Left ventricle myocardium superior (tissue), 1 donor: Measurements from ENCODE around the gene SYDE1. TPM values are rescaled to one million over a fixed set of nuclear protein-coding genes. Genes with fewer than 3 reads are reported as not detected.
A peak's percentile ranks its signal among the peaks of the same experiment; 100 is the strongest.
"Not testable (repeated sequence)": the region's sequence is repeated elsewhere in the genome, so short reads cannot be mapped to it uniquely, and the experiment has no call there.

Experiments used
- ATAC-seq: fragments of 200-7000 bp; cut with Tn5 transposase; one replicate; pipeline ENCODE4 v1.9.1; 2020; ENCODE audit warnings: mild to moderate bottlenecking, moderate library complexity
- DNase-seq: peaks from one replicate; pipeline ENCODE4 v3.0.0-alpha.2; 2020
- intact Hi-C: fragments of 100-400 bp; cut with micrococcal nuclease; formaldehyde crosslinking; loops from one replicate; pipeline ENCODE4 v1.11.0; 2022
- long read RNA-seq: library from polyadenylated mRNA; unstranded; transcript quantifications from one replicate; pipeline ENCODE4 v2.0.0, GENCODE V29; 2021
- total RNA-seq: library from RNA; stranded (reverse); fragmentation: NEBNext Ultra II Directional; extraction: Animal tissue kit (Norgen Biotek cat#: 25700); gene quantifications from one replicate; pipeline ENCODE4 v1.2.1, GENCODE V29; 2021
- donor health status: DM: no; HTN: yes; CAD: no; lungs with severe emphysema.

Gene SYDE1, protein sequence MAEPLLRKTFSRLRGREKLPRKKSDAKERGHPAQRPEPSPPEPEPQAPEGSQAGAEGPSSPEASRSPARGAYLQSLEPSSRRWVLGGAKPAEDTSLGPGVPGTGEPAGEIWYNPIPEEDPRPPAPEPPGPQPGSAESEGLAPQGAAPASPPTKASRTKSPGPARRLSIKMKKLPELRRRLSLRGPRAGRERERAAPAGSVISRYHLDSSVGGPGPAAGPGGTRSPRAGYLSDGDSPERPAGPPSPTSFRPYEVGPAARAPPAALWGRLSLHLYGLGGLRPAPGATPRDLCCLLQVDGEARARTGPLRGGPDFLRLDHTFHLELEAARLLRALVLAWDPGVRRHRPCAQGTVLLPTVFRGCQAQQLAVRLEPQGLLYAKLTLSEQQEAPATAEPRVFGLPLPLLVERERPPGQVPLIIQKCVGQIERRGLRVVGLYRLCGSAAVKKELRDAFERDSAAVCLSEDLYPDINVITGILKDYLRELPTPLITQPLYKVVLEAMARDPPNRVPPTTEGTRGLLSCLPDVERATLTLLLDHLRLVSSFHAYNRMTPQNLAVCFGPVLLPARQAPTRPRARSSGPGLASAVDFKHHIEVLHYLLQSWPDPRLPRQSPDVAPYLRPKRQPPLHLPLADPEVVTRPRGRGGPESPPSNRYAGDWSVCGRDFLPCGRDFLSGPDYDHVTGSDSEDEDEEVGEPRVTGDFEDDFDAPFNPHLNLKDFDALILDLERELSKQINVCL
- total RNA-seq: 15.1 TPM
- long read RNA-seq, partial matches to known transcripts: 8 of 11 reads
- long read RNA-seq, other reads (novel, unspliced or antisense): 1 of 11 reads

- ATAC-seq: peak; percentile 81
- intact Hi-C loops: no loop called here
Measured at GRCh38 chr19:15107061-15108010, at the start of gene SYDE1. Gene SYDE1 (plus strand): TSS chr19:15107401. CDS start chr19:15107434, 33 bp downstream.

DNA sequence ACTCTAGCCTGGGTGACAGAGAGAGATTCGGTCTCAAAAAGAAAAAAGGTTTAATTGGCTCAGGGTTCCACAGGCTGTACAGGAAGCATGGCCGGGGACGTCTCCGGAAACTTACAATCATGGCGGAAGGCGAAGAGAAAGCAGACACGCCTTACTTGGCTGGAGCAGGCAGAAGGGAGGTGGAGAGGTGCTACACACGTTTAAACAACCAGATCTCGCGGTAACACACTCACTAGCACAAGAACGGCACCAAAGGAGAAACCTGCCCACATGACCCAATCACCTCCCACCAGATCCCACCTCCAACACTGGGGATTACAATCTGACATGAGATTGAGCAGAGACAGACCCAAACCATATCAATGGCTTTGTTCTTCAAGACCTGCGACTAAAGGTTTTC is 45.2 kb upstream of the SYDE1 start:
- ATAC-seq (no peak), DNase-seq (no peak)
- intact Hi-C loops: no loop called here

More at GRCh38 chr19:15107061-15108010, at the start of gene SYDE1:
- DNase-seq: peak; percentile 72

DNA sequence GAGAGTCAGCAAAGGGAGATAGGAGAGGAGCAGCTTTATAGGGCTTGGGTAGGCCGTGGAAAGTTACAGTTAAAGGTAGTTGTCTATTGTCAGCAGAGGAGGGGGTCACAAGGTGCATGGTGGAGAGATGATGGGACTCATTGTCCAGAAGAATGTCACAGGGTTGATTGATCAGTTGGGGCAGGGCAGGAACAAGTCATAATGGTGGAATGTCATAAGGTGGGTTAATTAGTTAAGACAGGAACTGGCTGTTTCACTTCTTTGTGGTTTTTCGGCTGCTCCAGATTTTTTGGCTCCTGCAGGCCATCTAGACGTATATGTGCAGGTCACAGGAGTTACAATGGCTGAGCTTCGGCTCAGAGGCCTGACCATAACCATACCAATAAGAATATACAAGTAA is 36.8 kb upstream of the SYDE1 start:
- intact Hi-C loops, ATAC-seq, DNase-seq: not testable (repeated sequence)

DNA sequence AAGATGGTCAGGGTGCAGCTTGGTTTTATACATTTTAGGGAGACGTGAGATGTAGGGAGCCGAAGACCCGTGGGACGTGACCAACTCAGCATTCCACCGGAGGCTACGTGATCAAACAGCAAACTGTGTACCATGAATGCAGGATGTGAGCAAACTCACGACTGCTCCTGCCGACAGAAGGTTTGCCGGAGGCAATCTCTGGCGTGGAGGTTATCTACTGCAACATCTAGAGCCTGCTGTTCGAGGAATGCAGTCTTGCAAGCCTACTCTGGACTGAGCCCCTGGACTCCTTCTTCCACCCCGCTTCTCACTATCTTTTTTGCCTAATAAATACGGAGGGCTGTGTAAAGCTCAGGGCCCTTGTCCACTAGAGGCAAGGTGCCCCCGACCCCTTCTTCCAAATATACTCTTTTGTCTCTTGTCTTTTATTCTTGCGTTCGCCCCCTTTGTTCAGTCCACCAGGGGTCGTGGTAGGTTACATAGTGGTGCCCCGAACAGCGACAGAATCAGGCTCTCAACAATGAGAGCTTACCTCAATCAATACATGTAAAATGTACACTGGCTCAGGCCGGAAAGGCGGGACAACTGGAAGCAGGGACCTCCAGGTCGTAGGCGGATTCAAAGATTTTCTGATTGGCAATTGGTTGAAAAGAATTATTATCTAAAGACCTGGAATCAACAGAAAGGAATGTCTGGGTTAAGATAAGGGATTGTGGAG is 34.1 kb upstream of the SYDE1 start:
- ATAC-seq (no peak), DNase-seq (no peak)
- intact Hi-C loops: no loop called here

DNA sequence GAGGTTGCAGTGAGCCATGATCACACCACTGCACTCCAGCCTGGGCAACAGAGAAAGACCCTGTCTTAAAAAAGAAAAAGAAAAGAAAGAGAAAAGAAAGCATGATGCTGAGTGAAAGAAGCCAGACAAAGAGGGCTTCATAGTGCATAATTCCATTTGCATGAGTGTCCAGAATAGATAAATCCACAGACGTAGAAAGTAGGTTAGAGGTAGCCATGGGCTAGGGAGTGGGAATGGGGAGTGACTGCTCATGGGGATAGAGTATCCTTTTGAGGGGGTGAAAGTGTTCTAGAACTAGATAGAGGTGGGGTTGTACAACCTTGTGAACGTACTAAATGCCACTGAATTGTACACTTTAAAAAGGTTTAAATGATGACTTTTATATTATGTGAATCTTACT is 32.8 kb upstream of the SYDE1 start:
- intact Hi-C loops: no loop called here
- no peak for DNase-seq
- ATAC-seq: no peak

GRCh38 chr19:15075806-15076205 is 31.4 kb upstream of the SYDE1 start:
- intact Hi-C loops: no loop called here
- ATAC-seq: no peak
- no peak for DNase-seq

DNA sequence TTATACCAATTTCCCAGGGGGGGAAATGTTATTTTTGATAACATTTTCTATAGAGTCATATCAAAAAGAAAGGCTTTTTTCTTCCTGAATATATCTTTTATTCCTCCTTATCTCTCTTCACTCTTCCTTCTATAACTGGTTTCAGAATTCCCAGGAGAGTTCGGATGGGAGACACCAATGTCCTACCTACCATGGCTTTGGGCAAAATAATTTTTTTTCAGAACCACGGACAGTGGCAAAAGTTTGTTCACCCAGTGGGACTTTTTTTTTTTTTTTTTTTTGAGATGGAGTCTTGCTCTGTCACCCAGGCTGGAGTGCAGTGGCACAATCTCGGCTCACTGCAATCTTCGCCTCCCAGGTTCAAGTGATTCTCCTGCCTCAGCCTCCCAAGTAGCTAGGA is 27.2 kb upstream of the SYDE1 start:
- DNase-seq, ATAC-seq: not testable (repeated sequence)
- intact Hi-C loops: loop anchor here (10.0 kb wide), 1 partner anchor 485 kb away; no protein-coding TSS in a partner anchor

- intact Hi-C loops: loop anchor here (10.0 kb wide), 1 partner anchor 483 kb away; no protein-coding TSS in a partner anchor
- no peak for DNase-seq
- ATAC-seq: no peak
Measured at GRCh38 chr19:15081911-15082310, 25.3 kb upstream of the SYDE1 start, which contains the start of gene OR1I1. Gene OR1I1 (plus strand): TSS chr19:15082211. CDS start chr19:15087066, 4,855 bp downstream.

DNA sequence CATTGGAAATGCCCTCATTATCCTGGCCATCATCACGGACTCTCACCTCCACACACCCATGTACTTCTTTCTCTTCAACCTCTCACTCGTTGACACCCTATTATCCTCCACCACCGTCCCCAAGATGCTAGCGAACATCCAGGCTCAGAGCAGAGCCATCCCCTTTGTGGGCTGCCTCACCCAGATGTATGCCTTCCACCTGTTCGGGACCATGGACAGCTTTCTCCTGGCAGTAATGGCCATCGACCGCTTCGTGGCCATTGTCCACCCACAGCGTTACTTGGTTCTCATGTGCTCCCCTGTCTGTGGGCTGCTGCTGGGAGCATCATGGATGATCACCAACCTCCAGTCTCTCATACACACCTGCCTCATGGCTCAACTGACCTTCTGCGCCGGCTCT is 20.0 kb upstream of the SYDE1 start:
- DNase-seq: no peak
- intact Hi-C loops: loop anchor here (10.0 kb wide), 1 partner anchor 478 kb away; no protein-coding TSS in a partner anchor
- ATAC-seq: no peak

DNA sequence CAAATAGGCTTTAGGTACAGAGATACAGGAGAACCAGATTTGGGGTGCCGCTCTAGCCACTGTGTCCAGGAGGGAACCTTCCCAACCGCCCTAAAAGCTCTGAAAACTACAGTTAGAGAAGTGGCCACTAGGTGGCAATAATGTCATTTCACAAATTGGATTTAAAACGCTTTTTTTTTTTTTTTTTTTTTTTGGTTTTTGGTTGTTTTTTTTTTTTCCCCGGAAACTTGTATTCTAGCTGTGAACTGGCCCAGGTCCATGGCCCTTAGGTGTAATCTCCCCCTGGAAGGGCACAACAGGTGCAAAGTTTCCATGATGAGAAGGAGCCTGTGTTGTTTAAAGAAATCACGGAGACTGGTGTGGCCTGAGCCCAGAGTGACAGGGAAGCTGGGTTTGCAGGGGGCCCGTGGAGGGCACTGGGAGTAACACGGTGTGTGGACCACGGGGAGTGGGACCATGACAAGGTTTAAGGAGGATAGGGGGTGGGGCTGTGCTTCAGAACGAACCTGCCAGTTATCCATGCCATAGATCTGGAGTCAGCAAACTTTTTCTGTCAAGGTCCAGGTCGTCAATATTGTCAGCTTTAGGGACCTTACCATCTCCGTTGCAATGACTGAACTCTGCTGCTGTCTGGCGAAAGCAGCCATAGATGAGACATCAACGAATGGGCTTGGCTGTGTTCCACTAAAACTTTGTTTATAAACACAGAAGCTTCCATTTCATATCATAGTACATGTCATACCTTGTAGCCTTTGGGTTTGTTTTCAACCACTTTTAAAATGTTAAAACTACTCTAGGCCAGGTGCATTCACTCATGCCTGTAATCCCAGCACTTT is 15.1 kb upstream of the SYDE1 start:
- ATAC-seq (peak; percentile 50), DNase-seq (no peak)
- intact Hi-C loops: loop anchor here (10.0 kb wide), 1 partner anchor 63 kb away; no protein-coding TSS in a partner anchor

DNA sequence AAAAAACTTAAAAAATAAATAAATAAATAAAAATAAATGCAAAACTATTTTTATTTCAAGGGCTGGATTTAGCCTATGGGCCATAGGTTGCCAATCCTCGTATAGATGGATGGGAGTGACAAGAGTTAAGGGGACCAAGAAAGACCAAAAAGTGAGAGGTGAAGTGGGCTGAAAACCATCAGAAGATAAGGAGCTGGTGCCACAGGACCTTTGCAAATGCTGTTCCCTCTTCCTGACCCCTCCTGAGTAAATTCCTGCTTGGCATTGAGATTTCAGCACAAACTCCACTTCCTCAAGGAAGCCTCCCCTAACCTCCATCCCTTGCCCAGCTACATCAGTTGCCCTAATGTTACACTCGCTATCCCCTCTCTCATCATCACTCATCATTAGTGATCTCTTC is 14.2 kb upstream of the SYDE1 start:
- no peak for DNase-seq
- no peak for ATAC-seq
- intact Hi-C loops: loop anchor here (10.0 kb wide), 1 partner anchor 62 kb away; no protein-coding TSS in a partner anchor

- DNase-seq: no peak
- no peak for ATAC-seq
- intact Hi-C loops: loop anchor here (10.0 kb wide), 1 partner anchor 59 kb away; no protein-coding TSS in a partner anchor
Measured at GRCh38 chr19:15096223-15096622, 11.0 kb upstream of the SYDE1 start.

DNA sequence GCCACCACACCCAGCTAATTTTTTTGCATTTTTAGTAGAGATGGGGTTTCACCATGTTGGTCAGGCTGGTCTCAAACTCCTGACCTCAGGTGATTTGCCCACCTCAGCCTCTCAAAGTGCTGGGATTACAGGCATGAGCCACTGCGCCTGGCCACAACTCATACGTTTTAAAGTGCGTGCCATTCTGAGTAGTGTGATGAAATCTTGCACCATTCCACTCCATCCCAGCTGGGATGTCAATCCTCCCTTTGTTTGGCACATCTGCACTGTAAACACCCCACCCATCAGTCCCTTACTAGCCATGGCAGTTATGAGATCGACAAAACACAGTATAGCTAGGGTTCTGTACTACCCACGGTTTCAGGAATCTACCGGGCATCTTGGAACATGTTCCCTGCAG is 9.2 kb upstream of the SYDE1 start:
- intact Hi-C loops: loop anchor here (10.0 kb wide), 1 partner anchor 57 kb away; no protein-coding TSS in a partner anchor
- not testable (repeated sequence) for DNase-seq, ATAC-seq

GRCh38 chr19:15098460-15098859 is 8.7 kb upstream of the SYDE1 start:
- ATAC-seq: no peak
- intact Hi-C loops: loop anchor here (10.0 kb wide), 1 partner anchor 56 kb away; no protein-coding TSS in a partner anchor
- DNase-seq: no peak

- DNase-seq (no peak), ATAC-seq (no peak)
- intact Hi-C loops: loop anchor here (10.0 kb wide), 1 partner anchor 56 kb away; no protein-coding TSS in a partner anchor
Measured at GRCh38 chr19:15099017-15099582, 8.1 kb upstream of the SYDE1 start.

GRCh38 chr19:15101479-15102082 is 5.6 kb upstream of the SYDE1 start:
- DNase-seq (no peak), ATAC-seq (peak; percentile 65)
- intact Hi-C loops: no loop called here
